Measurements from ENCODE around the gene VGF. TPM values are rescaled to one million over a fixed set of nuclear protein-coding genes. Genes with fewer than 3 reads are reported as not detected.

The VGF gene
- total and polyA plus RNA-seq, 2 experiments from 2014 or later = 3.0 to 4.4 TPM

GRCh38 chr7:101127460-101128039, 37.8 kb downstream of the VGF start:
- no peak overlapping the region for H3K27ac ChIP-seq (ENCODE audit: low read depth)
- Mint-ChIP-seq H3K9me3 (peaks cover 8% of the 10 kb centered on the region; the same call in 2 of the 3 replicates), H3K27ac (no peak overlapping the region), H3K4me3 (peak overlapping the region; percentile 50), H3K4me1 (peaks cover 25% of the 10 kb centered on the region), H3K27me3 (ENCODE audit: insufficient read depth, low read depth, poor library complexity) (peaks cover 20% of the 10 kb centered on the region), H3K36me3 (ENCODE audit: low read depth) (peaks cover 10% of the 10 kb centered on the region; the same call in 1 of the 3 replicates)
- 0 out of 2 replicates have a peak, but pooled peaks cover 6% of the 10 kb centered on the region for H3F3A ChIP-seq (replicated peaks; ENCODE audit: low read depth)
- DNase-seq (ENCODE audit: low spot score) (no peak), ATAC-seq (no peak)
- H4K20me1 ChIP-seq (replicated peaks; ENCODE audit: insufficient read depth) = no peaks in the 10 kb centered on the region
- peak overlapping the region; percentile 93 for H2AFZ ChIP-seq
- H3K36me3 ChIP-seq (ENCODE audit: insufficient read depth) = no peaks in the 10 kb centered on the region
- TF ChIP-seq, protein P1, sequence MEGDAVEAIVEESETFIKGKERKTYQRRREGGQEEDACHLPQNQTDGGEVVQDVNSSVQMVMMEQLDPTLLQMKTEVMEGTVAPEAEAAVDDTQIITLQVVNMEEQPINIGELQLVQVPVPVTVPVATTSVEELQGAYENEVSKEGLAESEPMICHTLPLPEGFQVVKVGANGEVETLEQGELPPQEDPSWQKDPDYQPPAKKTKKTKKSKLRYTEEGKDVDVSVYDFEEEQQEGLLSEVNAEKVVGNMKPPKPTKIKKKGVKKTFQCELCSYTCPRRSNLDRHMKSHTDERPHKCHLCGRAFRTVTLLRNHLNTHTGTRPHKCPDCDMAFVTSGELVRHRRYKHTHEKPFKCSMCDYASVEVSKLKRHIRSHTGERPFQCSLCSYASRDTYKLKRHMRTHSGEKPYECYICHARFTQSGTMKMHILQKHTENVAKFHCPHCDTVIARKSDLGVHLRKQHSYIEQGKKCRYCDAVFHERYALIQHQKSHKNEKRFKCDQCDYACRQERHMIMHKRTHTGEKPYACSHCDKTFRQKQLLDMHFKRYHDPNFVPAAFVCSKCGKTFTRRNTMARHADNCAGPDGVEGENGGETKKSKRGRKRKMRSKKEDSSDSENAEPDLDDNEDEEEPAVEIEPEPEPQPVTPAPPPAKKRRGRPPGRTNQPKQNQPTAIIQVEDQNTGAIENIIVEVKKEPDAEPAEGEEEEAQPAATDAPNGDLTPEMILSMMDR (conservative IDR thresholded peaks at IDR 0.05; ENCODE audit: low read depth in 2 of 2) = no peak
- TF ChIP-seq STAT1 (IDR thresholded peaks at IDR 0.05; ENCODE audit: unreplicated experiment) (no peak), EZH2phosphoT487 (IDR thresholded peaks at IDR 0.05; ENCODE audit: unreplicated experiment) (no peak), REST (IDR thresholded peaks at IDR 0.05; ENCODE audit: unreplicated experiment) (no peak), NANOG (IDR thresholded peaks at IDR 0.05; ENCODE audit: borderline replicate concordance) (no peak), POLR2AphosphoS5 (IDR thresholded peaks at IDR 0.05; ENCODE audit: low read depth) (no peak), ZNF114 (CRISPR knock-in tag; IDR thresholded peaks at IDR 0.05) (no peak), ZNF331 (CRISPR knock-in tag; IDR thresholded peaks at IDR 0.05; ENCODE audit: low read depth) (no peak), EZH2 (IDR thresholded peaks at IDR 0.05; ENCODE audit: low read depth, unreplicated experiment) (no peak), CREB1 (CRISPR knock-in tag; IDR thresholded peaks at IDR 0.05; ENCODE audit: low read depth) (no peak), JUNB (IDR thresholded peaks at IDR 0.05; ENCODE audit: unreplicated experiment) (no peak)
- TF ChIP-seq, protein P2, sequence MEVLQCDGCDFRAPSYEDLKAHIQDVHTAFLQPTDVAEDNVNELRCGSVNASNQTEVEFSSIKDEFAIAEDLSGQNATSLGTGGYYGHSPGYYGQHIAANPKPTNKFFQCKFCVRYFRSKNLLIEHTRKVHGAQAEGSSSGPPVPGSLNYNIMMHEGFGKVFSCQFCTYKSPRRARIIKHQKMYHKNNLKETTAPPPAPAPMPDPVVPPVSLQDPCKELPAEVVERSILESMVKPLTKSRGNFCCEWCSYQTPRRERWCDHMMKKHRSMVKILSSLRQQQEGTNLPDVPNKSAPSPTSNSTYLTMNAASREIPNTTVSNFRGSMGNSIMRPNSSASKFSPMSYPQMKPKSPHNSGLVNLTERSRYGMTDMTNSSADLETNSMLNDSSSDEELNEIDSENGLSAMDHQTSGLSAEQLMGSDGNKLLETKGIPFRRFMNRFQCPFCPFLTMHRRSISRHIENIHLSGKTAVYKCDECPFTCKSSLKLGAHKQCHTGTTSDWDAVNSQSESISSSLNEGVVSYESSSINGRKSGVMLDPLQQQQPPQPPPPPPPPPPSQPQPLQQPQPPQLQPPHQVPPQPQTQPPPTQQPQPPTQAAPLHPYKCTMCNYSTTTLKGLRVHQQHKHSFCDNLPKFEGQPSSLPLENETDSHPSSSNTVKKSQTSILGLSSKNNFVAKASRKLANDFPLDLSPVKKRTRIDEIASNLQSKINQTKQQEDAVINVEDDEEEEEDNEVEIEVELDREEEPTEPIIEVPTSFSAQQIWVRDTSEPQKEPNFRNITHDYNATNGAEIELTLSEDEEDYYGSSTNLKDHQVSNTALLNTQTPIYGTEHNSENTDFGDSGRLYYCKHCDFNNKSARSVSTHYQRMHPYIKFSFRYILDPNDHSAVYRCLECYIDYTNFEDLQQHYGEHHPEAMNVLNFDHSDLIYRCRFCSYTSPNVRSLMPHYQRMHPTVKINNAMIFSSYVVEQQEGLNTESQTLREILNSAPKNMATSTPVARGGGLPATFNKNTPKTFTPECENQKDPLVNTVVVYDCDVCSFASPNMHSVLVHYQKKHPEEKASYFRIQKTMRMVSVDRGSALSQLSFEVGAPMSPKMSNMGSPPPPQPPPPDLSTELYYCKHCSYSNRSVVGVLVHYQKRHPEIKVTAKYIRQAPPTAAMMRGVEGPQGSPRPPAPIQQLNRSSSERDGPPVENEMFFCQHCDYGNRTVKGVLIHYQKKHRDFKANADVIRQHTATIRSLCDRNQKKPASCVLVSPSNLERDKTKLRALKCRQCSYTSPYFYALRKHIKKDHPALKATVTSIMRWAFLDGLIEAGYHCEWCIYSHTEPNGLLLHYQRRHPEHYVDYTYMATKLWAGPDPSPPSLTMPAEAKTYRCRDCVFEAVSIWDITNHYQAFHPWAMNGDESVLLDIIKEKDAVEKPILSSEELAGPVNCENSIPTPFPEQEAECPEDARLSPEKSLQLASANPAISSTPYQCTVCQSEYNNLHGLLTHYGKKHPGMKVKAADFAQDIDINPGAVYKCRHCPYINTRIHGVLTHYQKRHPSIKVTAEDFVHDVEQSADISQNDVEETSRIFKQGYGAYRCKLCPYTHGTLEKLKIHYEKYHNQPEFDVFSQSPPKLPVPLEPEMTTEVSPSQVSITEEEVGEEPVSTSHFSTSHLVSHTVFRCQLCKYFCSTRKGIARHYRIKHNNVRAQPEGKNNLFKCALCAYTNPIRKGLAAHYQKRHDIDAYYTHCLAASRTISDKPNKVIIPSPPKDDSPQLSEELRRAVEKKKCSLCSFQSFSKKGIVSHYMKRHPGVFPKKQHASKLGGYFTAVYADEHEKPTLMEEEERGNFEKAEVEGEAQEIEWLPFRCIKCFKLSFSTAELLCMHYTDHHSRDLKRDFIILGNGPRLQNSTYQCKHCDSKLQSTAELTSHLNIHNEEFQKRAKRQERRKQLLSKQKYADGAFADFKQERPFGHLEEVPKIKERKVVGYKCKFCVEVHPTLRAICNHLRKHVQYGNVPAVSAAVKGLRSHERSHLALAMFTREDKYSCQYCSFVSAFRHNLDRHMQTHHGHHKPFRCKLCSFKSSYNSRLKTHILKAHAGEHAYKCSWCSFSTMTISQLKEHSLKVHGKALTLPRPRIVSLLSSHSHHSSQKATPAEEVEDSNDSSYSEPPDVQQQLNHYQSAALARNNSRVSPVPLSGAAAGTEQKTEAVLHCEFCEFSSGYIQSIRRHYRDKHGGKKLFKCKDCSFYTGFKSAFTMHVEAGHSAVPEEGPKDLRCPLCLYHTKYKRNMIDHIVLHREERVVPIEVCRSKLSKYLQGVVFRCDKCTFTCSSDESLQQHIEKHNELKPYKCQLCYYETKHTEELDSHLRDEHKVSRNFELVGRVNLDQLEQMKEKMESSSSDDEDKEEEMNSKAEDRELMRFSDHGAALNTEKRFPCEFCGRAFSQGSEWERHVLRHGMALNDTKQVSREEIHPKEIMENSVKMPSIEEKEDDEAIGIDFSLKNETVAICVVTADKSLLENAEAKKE (CRISPR knock-in tag; IDR thresholded peaks at IDR 0.05) = no peak
- TF ChIP-seq, protein P3, sequence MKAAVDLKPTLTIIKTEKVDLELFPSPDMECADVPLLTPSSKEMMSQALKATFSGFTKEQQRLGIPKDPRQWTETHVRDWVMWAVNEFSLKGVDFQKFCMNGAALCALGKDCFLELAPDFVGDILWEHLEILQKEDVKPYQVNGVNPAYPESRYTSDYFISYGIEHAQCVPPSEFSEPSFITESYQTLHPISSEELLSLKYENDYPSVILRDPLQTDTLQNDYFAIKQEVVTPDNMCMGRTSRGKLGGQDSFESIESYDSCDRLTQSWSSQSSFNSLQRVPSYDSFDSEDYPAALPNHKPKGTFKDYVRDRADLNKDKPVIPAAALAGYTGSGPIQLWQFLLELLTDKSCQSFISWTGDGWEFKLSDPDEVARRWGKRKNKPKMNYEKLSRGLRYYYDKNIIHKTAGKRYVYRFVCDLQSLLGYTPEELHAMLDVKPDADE (IDR thresholded peaks at IDR 0.05) = no peak
- H3K9me2 ChIP-seq (ENCODE audit: insufficient read depth) = no peaks in the 10 kb centered on the region
- H3K79me2 ChIP-seq (replicated peaks; ENCODE audit: insufficient read depth) = no peaks in the 10 kb centered on the region
- H3K4me1 ChIP-seq (ENCODE audit: insufficient read depth) = peaks cover 30% of the 10 kb centered on the region; the same call in 1 of the 2 replicates
- H3K27me3 ChIP-seq (ENCODE audit: insufficient read depth) = no peaks in the 10 kb centered on the region
- peak overlapping the region; percentile 65 for H3K4me2 ChIP-seq
- H3K4me3 ChIP-seq = peak overlapping the region; percentile 37; the same call in 1 of the 2 replicates
